Muscle layer of duodenum (tissue), 2 donors: Measurements from ENCODE around the gene HDAC11.
A peak's percentile ranks its signal among the peaks of the same experiment; 100 is the strongest.
"Not testable (repeated sequence)": the region's sequence is repeated elsewhere in the genome, so short reads cannot be mapped to it uniquely, and the experiment has no call there.

Experiments used
- H3K27ac ChIP-seq: one replicate; pipeline ENCODE4 v1.7.0; 2013; ENCODE audit warnings: mild to moderate bottlenecking, low read length
- H3K27me3 ChIP-seq: one replicate; pipeline ENCODE4 v1.7.0; 2013; ENCODE audit warnings: low read depth, mild to moderate bottlenecking, control low read depth, low read length
- H3K36me3 ChIP-seq, 2 donors: one replicate each; pipeline ENCODE4 v1.7.0; 2013; ENCODE audit warnings: low read length in 2 of 2, control low read depth in 1 of 2, mild to moderate bottlenecking in 1 of 2; ENCODE audit not compliant: insufficient read depth in 2 of 2, control insufficient read depth in 1 of 2
- H3K4me1 ChIP-seq, 2 donors: one replicate each; pipeline ENCODE4 v1.7.0; 2013; ENCODE audit warnings: low read length in 2 of 2, mild to moderate bottlenecking in 2 of 2, control low read depth in 1 of 2, moderate library complexity in 1 of 2; ENCODE audit not compliant: insufficient read depth in 2 of 2, control insufficient read depth in 1 of 2
- H3K4me3 ChIP-seq, 2 donors: one replicate each; pipeline ENCODE4 v1.7.0; 2013; ENCODE audit warnings: low read length in 2 of 2, low read depth in 1 of 2, mild to moderate bottlenecking in 1 of 2
- H3K9me3 ChIP-seq, 2 donors: one replicate each; pipeline ENCODE4 v1.7.0; 2013; ENCODE audit warnings: low read length in 2 of 2, control low read depth in 1 of 2, mild to moderate bottlenecking in 1 of 2; ENCODE audit not compliant: control insufficient read depth in 1 of 2
- donor health status: healthy.

HDAC11 gene

DNA sequence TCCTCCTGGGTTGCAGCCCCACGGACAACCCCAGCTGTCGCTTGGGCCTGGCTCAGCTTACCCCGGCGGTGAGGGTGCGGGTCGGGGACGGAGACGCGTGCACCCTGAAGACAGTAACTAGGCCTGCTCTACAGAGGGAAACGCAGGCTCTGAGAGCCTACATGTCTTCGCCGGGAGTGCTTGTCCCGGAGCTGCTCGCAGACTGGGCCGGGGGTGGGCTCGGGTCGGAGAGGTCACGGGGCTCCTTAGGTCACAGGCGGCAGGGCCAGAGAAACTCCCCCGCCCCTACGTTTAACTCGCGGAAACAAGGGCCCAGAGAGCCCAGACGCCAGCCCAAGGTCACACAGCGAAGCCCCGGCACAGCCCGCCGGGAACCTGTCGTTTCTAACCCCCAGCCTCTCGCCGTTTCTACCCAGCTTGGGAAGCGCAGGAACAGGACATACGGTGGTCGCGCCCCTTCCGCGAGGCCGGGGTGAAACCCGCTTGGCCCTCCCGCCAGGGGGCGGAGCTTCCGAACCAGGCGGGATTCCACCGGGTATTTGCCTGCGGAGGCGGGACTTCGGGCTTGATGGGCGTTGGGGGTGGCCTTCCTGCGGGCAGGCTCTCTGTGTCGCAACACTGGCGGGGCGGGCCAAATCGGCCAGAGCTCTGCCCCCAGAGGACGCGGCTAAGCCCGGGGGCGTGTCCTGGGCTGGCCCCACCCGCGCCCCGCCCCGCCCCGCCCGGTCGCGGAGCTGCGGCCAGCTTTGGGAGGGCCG lies at the start of gene HDAC11:
Gene HDAC11 (plus strand): TSS at position 725 of the 758 bp plus-strand sequence. CDS start 42 bp downstream, outside the sequence.
- H3K27me3 ChIP-seq: no peaks in the 10 kb centered on the region
- H3K36me3 ChIP-seq: peaks cover 0 to 7% of the 10 kb centered on the region in 2 donors
- H3K4me1 ChIP-seq: peaks cover 3 to 24% of the 10 kb centered on the region in 2 donors
- H3K9me3 ChIP-seq: no peaks in the 10 kb centered on the region
- H3K27ac ChIP-seq: peak within 1 kb of the TSS; percentile 78
- peak within 1 kb of the TSS; percentile 76 to 77 for H3K4me3 ChIP-seq

- H3K9me3 ChIP-seq, H3K27me3 ChIP-seq, H3K27ac ChIP-seq, H3K4me1 ChIP-seq, H3K36me3 ChIP-seq, H3K4me3 ChIP-seq: not testable (repeated sequence)
These were observed 49.7 kb upstream of the HDAC11 start for GRCh38 chr3:13430411-13430875.

- Histone ChIP-seq H3K4me1 (no peaks in the 10 kb centered on the region), H3K9me3 (no peaks in the 10 kb centered on the region), H3K27me3 (no peaks in the 10 kb centered on the region), H3K4me3 (no peak overlapping the region), H3K27ac (no peak overlapping the region), H3K36me3 (no peaks in the 10 kb centered on the region)
These were observed 48.0 kb upstream of the HDAC11 start for GRCh38 chr3:13432093-13432492.

- Histone ChIP-seq H3K27ac (no peak overlapping the region), H3K9me3 (no peaks in the 10 kb centered on the region), H3K4me1 (no peaks in the 10 kb centered on the region), H3K4me3 (no peak overlapping the region), H3K36me3 (no peaks in the 10 kb centered on the region), H3K27me3 (no peaks in the 10 kb centered on the region)
These were observed 46.2 kb upstream of the HDAC11 start for GRCh38 chr3:13433912-13434311.

- H3K27me3 ChIP-seq, H3K36me3 ChIP-seq, H3K9me3 ChIP-seq, H3K27ac ChIP-seq, H3K4me3 ChIP-seq, H3K4me1 ChIP-seq: not testable (repeated sequence)
These were observed 43.9 kb upstream of the HDAC11 start for GRCh38 chr3:13436213-13436612.

DNA sequence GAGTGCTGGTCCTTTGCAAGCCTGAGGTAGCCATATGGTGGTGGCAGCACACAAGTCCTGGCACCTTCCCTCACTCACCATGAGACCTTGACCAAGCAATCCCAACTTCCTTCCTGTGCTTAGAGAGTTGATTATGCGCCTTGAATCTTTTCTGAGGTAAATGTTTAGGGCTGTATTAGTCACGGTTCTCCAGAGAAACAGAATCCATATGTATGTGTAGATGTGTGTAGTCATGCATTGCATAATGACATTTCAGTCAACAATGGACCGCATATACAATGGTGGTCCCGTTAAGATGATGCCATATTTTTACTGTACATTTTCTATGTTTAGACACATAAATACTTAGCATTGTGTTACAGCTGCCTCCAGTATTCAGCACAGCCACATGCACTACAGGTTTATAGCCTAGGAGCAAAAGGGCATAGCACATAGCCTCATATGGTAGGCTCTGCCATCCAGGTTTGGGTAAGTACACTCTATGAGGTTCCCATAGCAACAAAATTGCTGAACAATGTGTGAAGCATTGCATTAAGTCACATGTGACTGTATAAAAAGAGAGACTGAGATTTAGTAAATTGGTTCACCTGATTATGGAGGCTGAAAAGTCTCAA lies 39.8 kb upstream of the HDAC11 start:
- Histone ChIP-seq H3K9me3 (no peaks in the 10 kb centered on the region), H3K4me3 (no peak overlapping the region), H3K27ac (no peak overlapping the region), H3K4me1 (no peaks in the 10 kb centered on the region), H3K36me3 (no peaks in the 10 kb centered on the region), H3K27me3 (no peaks in the 10 kb centered on the region)

GRCh38 chr3:13442882-13443281 lies 37.2 kb upstream of the HDAC11 start:
- not testable (repeated sequence) for H3K4me3 ChIP-seq, H3K9me3 ChIP-seq, H3K36me3 ChIP-seq, H3K4me1 ChIP-seq, H3K27me3 ChIP-seq, H3K27ac ChIP-seq

DNA sequence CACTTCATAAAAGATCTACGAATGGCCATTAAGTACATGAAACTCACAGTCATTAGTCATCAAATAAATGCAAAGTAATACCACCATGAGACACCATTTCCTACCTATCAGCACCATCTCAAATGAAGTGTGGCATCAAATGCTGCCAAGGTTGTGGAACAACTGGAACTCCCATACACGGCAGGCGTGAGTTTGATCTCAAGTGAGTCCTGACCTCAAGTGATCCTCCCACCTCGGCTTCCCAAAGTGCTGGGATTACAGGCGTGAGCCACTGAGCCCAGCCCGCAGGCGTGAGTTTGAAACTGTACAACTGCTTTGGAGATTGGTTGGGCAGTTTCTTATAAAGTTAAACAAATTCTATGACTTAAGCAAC lies 28.8 kb upstream of the HDAC11 start:
- Histone ChIP-seq H3K27ac (peak overlapping the region; percentile 60), H3K4me1 (no peaks in the 10 kb centered on the region), H3K4me3 (peak overlapping the region; percentile 67 to 83), H3K27me3 (no peaks in the 10 kb centered on the region), H3K9me3 (no peaks in the 10 kb centered on the region), H3K36me3 (no peaks in the 10 kb centered on the region)

GRCh38 chr3:13452490-13453335 lies 27.4 kb upstream of the HDAC11 start:
- Histone ChIP-seq H3K4me1 (no peaks in the 10 kb centered on the region), H3K9me3 (no peaks in the 10 kb centered on the region), H3K4me3 (peak overlapping the region; percentile 67 to 83), H3K27me3 (no peaks in the 10 kb centered on the region), H3K36me3 (no peaks in the 10 kb centered on the region), H3K27ac (no peak overlapping the region)

DNA sequence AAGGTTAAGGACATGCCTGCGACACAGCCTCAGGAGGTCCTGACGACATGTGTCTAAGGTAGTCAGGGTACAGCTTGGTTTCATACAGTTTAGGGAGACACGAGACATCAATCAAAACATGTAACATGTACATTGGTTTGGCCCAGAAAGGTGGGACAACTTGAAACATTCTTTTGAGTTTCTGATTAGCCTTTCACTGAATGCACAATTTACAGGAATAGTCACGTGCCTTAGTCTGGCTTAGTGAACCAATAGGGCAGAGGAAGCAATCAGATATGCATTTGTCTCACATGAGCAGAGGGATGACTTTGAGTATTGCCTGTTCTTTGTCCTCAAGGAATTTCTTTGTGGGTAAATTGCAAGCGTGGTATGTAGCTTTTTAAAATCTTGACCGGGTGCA lies 24.5 kb upstream of the HDAC11 start:
- no peak overlapping the region for H3K4me3 ChIP-seq
- no peaks in the 10 kb centered on the region for H3K36me3 ChIP-seq
- no peaks in the 10 kb centered on the region for H3K9me3 ChIP-seq
- H3K27me3 ChIP-seq: no peaks in the 10 kb centered on the region
- no peaks in the 10 kb centered on the region for H3K4me1 ChIP-seq
- H3K27ac ChIP-seq: no peak overlapping the region

DNA sequence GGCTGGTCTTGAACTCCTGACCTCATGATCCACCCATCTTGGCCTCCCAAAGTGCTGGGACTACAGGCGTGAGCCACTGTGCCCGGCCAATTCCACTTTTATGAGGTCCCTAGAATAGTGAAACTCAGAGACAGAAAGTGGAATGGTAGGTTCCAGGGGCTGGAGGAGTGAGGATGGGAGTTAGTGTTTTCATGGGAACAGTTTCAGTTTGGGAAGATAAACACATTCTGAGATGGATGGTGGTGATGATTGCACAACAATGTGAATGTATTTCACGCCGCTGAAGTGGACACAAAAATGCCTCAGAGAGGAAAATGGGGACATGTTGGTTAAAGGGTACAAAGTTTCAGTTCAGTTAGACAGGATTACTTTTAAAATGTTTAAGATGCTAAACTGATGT lies 22.5 kb upstream of the HDAC11 start:
- Histone ChIP-seq H3K4me1 (no peaks in the 10 kb centered on the region), H3K4me3 (no peak overlapping the region), H3K9me3 (no peaks in the 10 kb centered on the region), H3K27ac (no peak overlapping the region), H3K27me3 (no peaks in the 10 kb centered on the region), H3K36me3 (no peaks in the 10 kb centered on the region)
